Measurements from ENCODE around the gene KRT72.
"Not testable (repeated sequence)": the region's sequence is repeated elsewhere in the genome, so short reads cannot be mapped to it uniquely, and the experiment has no call there.

The KRT72 gene

DNA sequence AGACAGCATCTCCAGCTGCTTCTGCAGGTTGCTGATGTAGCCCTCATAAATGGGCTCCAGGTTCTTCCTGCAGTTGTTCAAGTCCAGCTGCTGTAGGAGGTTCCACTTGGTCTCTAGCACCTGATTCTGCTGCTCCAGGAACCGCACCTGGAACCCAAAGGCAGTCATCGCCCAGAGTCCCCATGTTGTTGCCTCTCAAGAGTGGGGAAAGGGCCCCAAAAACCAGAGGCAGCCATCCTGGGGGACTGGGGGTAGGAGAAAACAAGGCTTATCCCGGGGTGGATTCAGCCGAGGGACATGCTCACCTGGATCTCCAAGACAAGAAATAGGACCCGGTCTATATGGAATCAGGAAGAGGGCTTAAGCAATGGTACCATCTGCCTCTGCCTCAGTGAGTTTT, 2.3 kb downstream of the KRT72 start:
- H3K27me3 ChIP-seq (ENCODE audit: low read length), result no peaks in the 10 kb centered on the region
- no peaks in the 10 kb centered on the region for H3K79me2 ChIP-seq (ENCODE audit: insufficient read depth, low read length)
- H4K20me1 ChIP-seq (ENCODE audit: low read depth, low read length), result no peaks in the 10 kb centered on the region
- no peaks in the 10 kb centered on the region for H3K9me2 ChIP-seq (replicated peaks; ENCODE audit: insufficient read depth, low read length)
- no peak overlapping the region for H2AFZ ChIP-seq (ENCODE audit: low read depth, low read length, severe bottlenecking)
- no peak overlapping the region for H3K4me2 ChIP-seq (ENCODE audit: low read depth, low read length, poor library complexity, severe bottlenecking)
- H3K9ac ChIP-seq (ENCODE audit: low read length), result no peak overlapping the region
- H3K4me3 ChIP-seq (ENCODE audit: insufficient read depth, low read length, poor library complexity, severe bottlenecking), result no peak overlapping the region
- H3K36me3 ChIP-seq (ENCODE audit: low read length), result no peaks in the 10 kb centered on the region
- H3F3A ChIP-seq (ENCODE audit: insufficient read depth), result no peaks in the 10 kb centered on the region
- TF ChIP-seq EZH2phosphoT487 (conservative IDR thresholded peaks at IDR 0.05; ENCODE audit: low read length), result no peak
- TF ChIP-seq, protein P1, sequence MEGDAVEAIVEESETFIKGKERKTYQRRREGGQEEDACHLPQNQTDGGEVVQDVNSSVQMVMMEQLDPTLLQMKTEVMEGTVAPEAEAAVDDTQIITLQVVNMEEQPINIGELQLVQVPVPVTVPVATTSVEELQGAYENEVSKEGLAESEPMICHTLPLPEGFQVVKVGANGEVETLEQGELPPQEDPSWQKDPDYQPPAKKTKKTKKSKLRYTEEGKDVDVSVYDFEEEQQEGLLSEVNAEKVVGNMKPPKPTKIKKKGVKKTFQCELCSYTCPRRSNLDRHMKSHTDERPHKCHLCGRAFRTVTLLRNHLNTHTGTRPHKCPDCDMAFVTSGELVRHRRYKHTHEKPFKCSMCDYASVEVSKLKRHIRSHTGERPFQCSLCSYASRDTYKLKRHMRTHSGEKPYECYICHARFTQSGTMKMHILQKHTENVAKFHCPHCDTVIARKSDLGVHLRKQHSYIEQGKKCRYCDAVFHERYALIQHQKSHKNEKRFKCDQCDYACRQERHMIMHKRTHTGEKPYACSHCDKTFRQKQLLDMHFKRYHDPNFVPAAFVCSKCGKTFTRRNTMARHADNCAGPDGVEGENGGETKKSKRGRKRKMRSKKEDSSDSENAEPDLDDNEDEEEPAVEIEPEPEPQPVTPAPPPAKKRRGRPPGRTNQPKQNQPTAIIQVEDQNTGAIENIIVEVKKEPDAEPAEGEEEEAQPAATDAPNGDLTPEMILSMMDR (IDR thresholded peaks at IDR 0.05; ENCODE audit: insufficient read depth, low read length, poor library complexity, severe bottlenecking), result no peak
- H3K9me3 ChIP-seq (ENCODE audit: insufficient read depth, low read length), result no peaks in the 10 kb centered on the region
- no peak overlapping the region for H3K27ac ChIP-seq (ENCODE audit: low read depth, low read length)

DNA sequence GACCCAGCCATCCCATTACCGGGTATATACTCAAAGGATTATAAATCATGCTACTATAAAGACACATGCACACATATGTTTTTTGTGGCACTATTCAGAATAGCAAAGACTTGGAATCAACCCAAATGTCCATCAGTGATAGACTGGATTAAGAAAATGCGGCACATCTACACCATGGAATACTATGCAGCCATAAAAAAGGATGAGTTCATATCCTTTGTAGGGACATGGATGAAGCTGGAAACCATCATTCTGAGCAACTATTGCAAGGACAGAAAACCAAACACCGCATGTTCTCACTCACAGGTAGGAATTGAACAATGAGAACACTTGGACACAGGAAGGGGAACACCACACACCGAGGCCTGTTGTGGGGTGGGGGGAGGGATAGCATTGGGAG, 7.0 kb downstream of the KRT72 start:
- H3F3A ChIP-seq (ENCODE audit: insufficient read depth); H3K9me3 ChIP-seq (ENCODE audit: insufficient read depth, low read length); H2AFZ ChIP-seq (ENCODE audit: low read depth, low read length, severe bottlenecking); H3K36me3 ChIP-seq (ENCODE audit: low read length); H3K9me2 ChIP-seq (replicated peaks; ENCODE audit: insufficient read depth, low read length); H3K27me3 ChIP-seq (ENCODE audit: low read length); H3K9ac ChIP-seq (ENCODE audit: low read length); H3K4me3 ChIP-seq (ENCODE audit: insufficient read depth, low read length, poor library complexity, severe bottlenecking); H3K4me2 ChIP-seq (ENCODE audit: low read depth, low read length, poor library complexity, severe bottlenecking); H3K79me2 ChIP-seq (ENCODE audit: insufficient read depth, low read length); H4K20me1 ChIP-seq (ENCODE audit: low read depth, low read length); H3K27ac ChIP-seq (ENCODE audit: low read depth, low read length): not testable (repeated sequence)

- Histone ChIP-seq H3K9me3 (ENCODE audit: insufficient read depth, low read length) (no peaks in the 10 kb centered on the region), H3K27ac (ENCODE audit: low read depth, low read length) (no peak overlapping the region), H3K4me2 (ENCODE audit: low read depth, low read length, poor library complexity, severe bottlenecking) (no peak overlapping the region), H3K27me3 (ENCODE audit: low read length) (no peaks in the 10 kb centered on the region), H3K4me3 (ENCODE audit: insufficient read depth, low read length, poor library complexity, severe bottlenecking) (no peak overlapping the region), H3K9me2 (replicated peaks; ENCODE audit: insufficient read depth, low read length) (no peaks in the 10 kb centered on the region), H3K9ac (ENCODE audit: low read length) (no peak overlapping the region), H3K36me3 (ENCODE audit: low read length) (no peaks in the 10 kb centered on the region), H3K79me2 (ENCODE audit: insufficient read depth, low read length) (no peaks in the 10 kb centered on the region), H4K20me1 (ENCODE audit: low read depth, low read length) (no peaks in the 10 kb centered on the region), H2AFZ (ENCODE audit: low read depth, low read length, severe bottlenecking) (no peak overlapping the region), H3F3A (ENCODE audit: insufficient read depth) (no peaks in the 10 kb centered on the region)
- TF ChIP-seq EZH2phosphoT487 (conservative IDR thresholded peaks at IDR 0.05; ENCODE audit: low read length), result no peak
- TF ChIP-seq, protein P1 (IDR thresholded peaks at IDR 0.05; ENCODE audit: insufficient read depth, low read length, poor library complexity, severe bottlenecking), result no peak
These were observed 9.7 kb downstream of the KRT72 start for GRCh38 chr12:52591521-52591920.

GRCh38 chr12:52590021-52590420, 11.2 kb downstream of the KRT72 start:
- Histone ChIP-seq H3K9me3 (ENCODE audit: insufficient read depth, low read length) (no peaks in the 10 kb centered on the region), H3K27me3 (ENCODE audit: low read length) (no peaks in the 10 kb centered on the region), H2AFZ (ENCODE audit: low read depth, low read length, severe bottlenecking) (no peak overlapping the region), H4K20me1 (ENCODE audit: low read depth, low read length) (no peaks in the 10 kb centered on the region), H3F3A (ENCODE audit: insufficient read depth) (no peaks in the 10 kb centered on the region), H3K9me2 (replicated peaks; ENCODE audit: insufficient read depth, low read length) (no peaks in the 10 kb centered on the region), H3K4me3 (ENCODE audit: insufficient read depth, low read length, poor library complexity, severe bottlenecking) (no peak overlapping the region), H3K27ac (ENCODE audit: low read depth, low read length) (no peak overlapping the region), H3K79me2 (ENCODE audit: insufficient read depth, low read length) (no peaks in the 10 kb centered on the region), H3K4me2 (ENCODE audit: low read depth, low read length, poor library complexity, severe bottlenecking) (no peak overlapping the region), H3K36me3 (ENCODE audit: low read length) (no peaks in the 10 kb centered on the region), H3K9ac (ENCODE audit: low read length) (no peak overlapping the region)
- TF ChIP-seq EZH2phosphoT487 (conservative IDR thresholded peaks at IDR 0.05; ENCODE audit: low read length), result no peak
- TF ChIP-seq, protein P1 (IDR thresholded peaks at IDR 0.05; ENCODE audit: insufficient read depth, low read length, poor library complexity, severe bottlenecking), result no peak
